ENCODE data around the gene ADAP1. TPM values are rescaled to one million over a fixed set of nuclear protein-coding genes. Genes with fewer than 3 reads are reported as not detected.

The ADAP1 gene
- total RNA-seq, 3 donors from 2014 or later, result 7.5 to 15.5 (median 14.0) TPM

- Histone ChIP-seq H3K4me3 (no peak overlapping the region), H3K4me1 (peaks cover 0 to 7% of the 10 kb centered on the region in 2 donors), H3K9me3 (no peaks in the 10 kb centered on the region), H3K36me3 (peaks cover 2% of the 10 kb centered on the region), H3K27ac (peak overlapping the region in 1 of 2 donors; percentile 22), H3K27me3 (no peaks in the 10 kb centered on the region)
- no peak for DNase-seq (ENCODE audit: low spot score in 2 of 2)
- intact Hi-C loops (cut with DNase I; ENCODE audit: low total_unique reads), result no loop called here
- no peak for TF ChIP-seq CTCF (IDR thresholded peaks at IDR 0.05)
- TF ChIP-seq POLR2A (IDR thresholded peaks at IDR 0.05), result no peak
- no peak for TF ChIP-seq POLR2AphosphoS5 (IDR thresholded peaks at IDR 0.05)
Measured at GRCh38 chr7:886626-887487, 67.6 kb downstream of the ADAP1 start.

GRCh38 chr7:885893-886625 lies 68.4 kb downstream of the ADAP1 start:
- no peaks in the 10 kb centered on the region for H3K27me3 ChIP-seq
- no peaks in the 10 kb centered on the region for H3K36me3 ChIP-seq
- no peak overlapping the region for H3K27ac ChIP-seq
- intact Hi-C loops (cut with DNase I; ENCODE audit: low total_unique reads), result no loop called here
- H3K4me3 ChIP-seq, result no peak overlapping the region
- H3K4me1 ChIP-seq, result peaks cover 0 to 11% of the 10 kb centered on the region in 2 donors
- no peak for TF ChIP-seq POLR2A (IDR thresholded peaks at IDR 0.05)
- no peak for TF ChIP-seq CTCF (IDR thresholded peaks at IDR 0.05)
- no peak for DNase-seq (ENCODE audit: low spot score in 2 of 2)
- no peaks in the 10 kb centered on the region for H3K9me3 ChIP-seq

- intact Hi-C loops (cut with DNase I; ENCODE audit: low total_unique reads), result no loop called here
Measured at GRCh38 chr7:885261-885892, 69.1 kb downstream of the ADAP1 start.

GRCh38 chr7:884191-885003 lies 70.1 kb downstream of the ADAP1 start:
- Histone ChIP-seq H3K27ac (no peak overlapping the region), H3K4me1 (peaks cover 0 to 11% of the 10 kb centered on the region in 2 donors), H3K9me3 (no peaks in the 10 kb centered on the region), H3K4me3 (no peak overlapping the region), H3K27me3 (no peaks in the 10 kb centered on the region), H3K36me3 (no peaks in the 10 kb centered on the region)
- DNase-seq (ENCODE audit: low spot score in 2 of 2), result no peak
- no peak for TF ChIP-seq CTCF (IDR thresholded peaks at IDR 0.05)
- intact Hi-C loops (cut with DNase I; ENCODE audit: low total_unique reads), result no loop called here

More at GRCh38 chr7:885261-885892, 69.1 kb downstream of the ADAP1 start:
- H3K36me3 ChIP-seq, result no peaks in the 10 kb centered on the region
- no peaks in the 10 kb centered on the region for H3K27me3 ChIP-seq
- DNase-seq (ENCODE audit: low spot score in 2 of 2), result no peak
- H3K4me3 ChIP-seq, result no peak overlapping the region
- TF ChIP-seq POLR2A (IDR thresholded peaks at IDR 0.05) (no peak), CTCF (IDR thresholded peaks at IDR 0.05) (no peak), POLR2AphosphoS5 (IDR thresholded peaks at IDR 0.05) (no peak)
- H3K27ac ChIP-seq, result no peak overlapping the region
- H3K4me1 ChIP-seq, result peaks cover 0 to 11% of the 10 kb centered on the region in 2 donors
- H3K9me3 ChIP-seq, result no peaks in the 10 kb centered on the region
